Tongue (tissue), 2 donors: Measurements from ENCODE around the gene CFAP61. TPM values are rescaled to one million over a fixed set of nuclear protein-coding genes. Genes with fewer than 3 reads are reported as not detected.

Experiments
- DNase-seq: peaks from one replicate; pipeline ENCODE4 v3.0.0-alpha.2; 2015
- total RNA-seq: library from RNA; depleted of rRNA; stranded (reverse); fragments of >200 nt; gene quantifications from one replicate; pipeline ENCODE4 v1.2.3, GENCODE V29; 2014

CFAP61 gene
- total RNA-seq, 1 donor from 2014 or later = 2.2 TPM

GRCh38 chr20:20173254-20173653, 120.9 kb downstream of the CFAP61 start:
- DNase-seq = no peak

GRCh38 chr20:20174089-20174835, 121.9 kb downstream of the CFAP61 start:
- no peak for DNase-seq

- DNase-seq = no peak
These were observed 129.0 kb downstream of the CFAP61 start for GRCh38 chr20:20181322-20181721.

GRCh38 chr20:20184149-20184548, 131.8 kb downstream of the CFAP61 start:
- no peak for DNase-seq

GRCh38 chr20:20184706-20185105, 132.4 kb downstream of the CFAP61 start:
- DNase-seq = no peak

GRCh38 chr20:20188647-20189046, 136.3 kb downstream of the CFAP61 start:
- DNase-seq = no peak

GRCh38 chr20:20192366-20192765, 140.0 kb downstream of the CFAP61 start:
- no peak for DNase-seq

- DNase-seq = no peak
These were observed 142.8 kb downstream of the CFAP61 start for GRCh38 chr20:20195021-20195705.

GRCh38 chr20:20196610-20197009, 144.3 kb downstream of the CFAP61 start:
- no peak for DNase-seq

GRCh38 chr20:20198011-20198410, 145.7 kb downstream of the CFAP61 start:
- no peak for DNase-seq

- no peak for DNase-seq
These were observed 147.2 kb downstream of the CFAP61 start for GRCh38 chr20:20199361-20200160.

- DNase-seq = no peak
These were observed 148.8 kb downstream of the CFAP61 start for GRCh38 chr20:20201124-20201523.

GRCh38 chr20:20201639-20202038, 149.3 kb downstream of the CFAP61 start:
- no peak for DNase-seq

GRCh38 chr20:20202768-20203167, 150.4 kb downstream of the CFAP61 start:
- no peak for DNase-seq

GRCh38 chr20:20203784-20204183, 151.5 kb downstream of the CFAP61 start:
- DNase-seq = no peak

- no peak for DNase-seq
These were observed 151.9 kb downstream of the CFAP61 start for GRCh38 chr20:20204256-20204655.

- DNase-seq = no peak
These were observed 153.0 kb downstream of the CFAP61 start for GRCh38 chr20:20205141-20205861.

GRCh38 chr20:20205862-20206236, 153.5 kb downstream of the CFAP61 start:
- DNase-seq = no peak

GRCh38 chr20:20206788-20207187, 154.5 kb downstream of the CFAP61 start:
- DNase-seq = no peak

- DNase-seq = no peak
These were observed 155.0 kb downstream of the CFAP61 start for GRCh38 chr20:20207291-20207690.

- DNase-seq = no peak
These were observed 155.5 kb downstream of the CFAP61 start for GRCh38 chr20:20207872-20208271.

- DNase-seq = no peak
These were observed 157.4 kb downstream of the CFAP61 start for GRCh38 chr20:20209684-20210083.
